Glomerular visceral epithelial cell (primary cell): ENCODE results near the gene MFAP3L.

Source experiments
- DNase-seq: peaks from one replicate; pipeline ENCODE4 v3.0.0-alpha.2; 2016; ENCODE audit errors: extremely low spot score

The MFAP3L gene

DNA sequence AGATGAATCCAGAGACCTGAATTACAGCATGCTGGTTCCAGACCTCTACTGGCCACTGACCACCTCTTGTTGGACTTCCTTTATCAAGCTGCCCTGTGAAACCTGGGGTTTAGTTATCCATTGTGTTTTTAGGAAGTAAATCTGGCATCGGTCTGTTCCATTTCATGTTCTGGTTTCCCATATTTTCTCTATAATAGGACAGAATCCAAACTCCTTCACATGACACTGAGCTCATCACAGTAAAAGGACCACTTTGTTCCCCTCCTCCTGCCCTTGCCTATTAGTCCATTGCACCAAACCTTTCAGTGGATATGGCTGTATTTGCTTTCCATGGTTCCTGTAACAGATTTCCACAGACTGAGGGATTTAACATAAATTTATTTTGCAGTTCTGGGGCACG is 4.0 kb downstream of the MFAP3L start:
- DNase-seq, result no peak

DNA sequence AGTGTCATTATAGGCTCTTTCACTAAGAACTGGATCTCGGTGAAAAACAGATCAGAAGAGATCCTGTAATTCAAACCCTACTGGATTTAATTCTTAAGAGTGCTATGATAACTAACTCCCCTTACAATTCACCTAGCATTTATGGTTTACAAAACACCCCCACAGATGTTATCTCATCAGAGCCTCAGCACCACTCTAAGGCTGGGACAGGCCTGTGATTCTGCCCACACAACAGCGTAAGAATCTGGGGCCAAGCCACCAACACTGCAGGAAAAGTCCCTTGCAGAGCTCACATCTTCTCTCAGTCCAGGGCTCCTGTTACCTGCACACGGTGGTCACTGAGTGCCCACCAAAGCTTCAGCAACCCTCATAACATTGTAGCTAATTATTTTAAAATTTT is 8.9 kb downstream of the MFAP3L start:
- no peak for DNase-seq

DNA sequence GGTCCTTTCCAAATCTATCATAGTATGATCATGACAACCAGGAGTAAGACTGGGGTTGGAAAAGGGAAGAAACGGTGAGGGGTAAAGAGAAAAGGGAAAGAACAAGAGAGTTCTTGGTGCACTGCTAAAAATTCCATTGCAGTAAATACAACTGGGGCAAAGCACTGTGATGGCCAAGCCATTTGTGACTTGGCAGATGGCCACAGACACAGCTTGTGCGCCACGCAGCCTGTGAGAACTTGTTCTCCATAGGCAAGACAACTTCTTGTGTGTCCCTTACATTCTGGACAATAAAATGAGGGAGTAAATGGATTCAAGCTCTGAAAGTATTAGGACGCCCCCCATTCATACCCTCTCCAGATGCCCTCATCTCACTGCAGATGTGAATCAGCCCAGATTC is 10.9 kb downstream of the MFAP3L start:
- DNase-seq, result no peak

DNA sequence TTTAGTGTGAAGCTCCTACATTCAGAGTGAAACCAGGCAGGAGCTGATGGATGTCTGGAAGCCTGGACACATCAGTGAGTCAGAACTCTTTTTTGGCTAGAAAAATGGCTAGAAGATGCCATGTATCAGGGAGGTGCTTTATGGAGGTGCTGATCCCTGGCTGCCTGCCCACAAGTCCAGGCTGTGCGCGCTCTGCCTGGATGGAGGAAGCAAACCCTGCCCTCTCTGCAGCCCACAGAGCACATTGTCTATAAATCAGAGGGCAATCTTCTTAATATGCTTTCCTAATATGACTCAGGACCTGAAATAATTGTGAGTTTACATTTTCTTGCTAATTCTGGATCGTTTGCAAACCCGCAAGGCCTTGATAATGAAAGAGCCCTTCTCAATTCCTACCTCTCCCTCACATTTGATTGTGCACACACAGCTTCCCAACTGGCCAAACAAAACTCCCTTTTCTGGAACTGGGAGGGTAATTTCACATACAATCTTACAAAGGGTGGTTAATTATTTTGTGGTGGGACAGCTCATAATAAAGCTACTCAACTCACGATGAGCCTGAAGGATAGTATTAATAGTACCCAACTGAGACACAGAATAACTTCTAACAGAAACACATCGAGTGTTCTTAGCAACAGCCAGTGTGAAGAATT is 11.7 kb downstream of the MFAP3L start:
- peak; percentile 11 for DNase-seq

DNA sequence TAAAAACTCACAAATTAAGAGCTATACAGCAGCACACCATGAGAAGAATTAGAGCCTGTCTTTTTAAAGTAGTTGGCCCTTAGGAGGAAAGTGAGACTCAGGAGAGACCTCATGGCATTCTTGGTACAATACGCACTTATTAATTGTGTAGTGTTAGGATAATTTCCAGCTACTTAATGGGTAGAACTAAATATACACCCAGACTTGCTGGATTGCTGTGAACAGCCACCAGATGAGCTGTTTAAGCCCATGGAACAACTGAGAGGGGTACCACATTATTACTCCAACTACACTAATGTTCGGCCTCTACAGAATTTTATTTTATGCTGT is 13.6 kb downstream of the MFAP3L start:
- no peak for DNase-seq

DNA sequence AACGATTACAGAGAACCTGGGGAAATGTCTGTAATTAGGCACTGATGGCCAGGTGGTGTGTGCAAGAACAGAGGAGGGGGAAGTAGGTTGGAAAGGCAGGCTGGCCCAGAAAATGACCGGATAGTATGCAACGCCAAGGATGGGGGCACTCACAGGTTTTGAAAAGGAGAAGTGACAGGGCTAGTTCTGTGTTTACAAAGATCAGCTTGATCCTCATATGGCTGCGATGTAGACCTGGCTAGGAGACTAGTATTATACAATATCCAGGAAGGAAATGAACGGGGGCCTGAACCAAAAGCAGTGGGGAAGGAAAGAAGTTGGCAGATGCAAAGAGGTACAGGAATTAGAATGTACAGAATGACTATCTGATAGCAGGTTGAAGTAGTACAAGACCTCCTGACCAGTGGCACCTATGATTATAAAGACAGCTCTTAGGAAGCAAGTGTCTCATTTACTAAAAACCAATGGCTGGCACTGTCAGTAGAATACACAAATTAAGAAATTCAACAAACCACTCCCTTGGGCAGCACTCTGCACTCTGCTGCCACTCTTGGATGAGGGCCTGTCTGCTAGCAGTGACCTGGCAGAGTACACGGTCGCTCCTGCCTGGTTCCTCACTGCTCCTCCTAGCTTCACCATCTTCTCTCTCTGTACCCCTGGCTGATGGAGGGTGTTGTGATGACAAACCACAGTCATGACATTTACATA is 14.1 kb downstream of the MFAP3L start:
- DNase-seq, result no peak

GRCh38 chr4:170009291-170009690 is 16.9 kb downstream of the MFAP3L start:
- DNase-seq, result no peak

DNA sequence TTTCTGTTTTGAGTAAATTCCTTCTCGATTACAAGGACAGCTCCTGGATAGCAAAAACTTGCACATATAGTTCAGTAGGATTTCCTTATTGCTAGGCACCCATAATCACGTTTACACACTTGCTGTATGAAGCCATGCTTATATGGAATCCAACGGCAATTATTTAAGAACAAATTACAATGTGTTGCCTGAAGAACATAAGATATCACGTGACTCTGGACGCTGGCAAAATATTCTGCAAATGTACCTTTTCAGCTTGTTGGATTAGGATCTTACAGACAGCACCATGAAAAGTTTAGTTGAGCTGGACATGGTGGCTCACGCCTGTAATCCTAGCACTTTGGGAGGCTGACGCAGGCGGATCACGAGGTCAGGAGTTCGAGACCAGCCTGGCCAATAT is 17.4 kb downstream of the MFAP3L start:
- no peak for DNase-seq

DNA sequence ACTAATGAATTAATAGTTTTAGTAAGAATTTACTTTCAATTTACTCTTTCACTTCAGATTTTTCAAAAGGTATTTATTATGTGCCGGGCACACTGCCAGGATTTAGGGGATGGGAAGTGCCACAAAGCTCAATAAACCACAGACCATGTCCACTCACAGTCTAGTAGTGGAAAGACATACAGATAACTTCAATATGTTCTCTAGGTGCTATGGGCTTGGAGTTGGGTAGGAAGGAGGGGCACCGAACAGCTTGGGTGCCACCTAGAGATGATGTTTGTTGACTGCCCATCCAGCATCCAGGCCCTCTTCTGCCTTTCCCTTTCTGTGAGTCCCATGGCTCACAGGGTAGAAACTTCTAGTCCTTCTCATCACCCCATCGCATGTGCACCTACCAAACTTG is 17.8 kb downstream of the MFAP3L start:
- peak; percentile 32 for DNase-seq

DNA sequence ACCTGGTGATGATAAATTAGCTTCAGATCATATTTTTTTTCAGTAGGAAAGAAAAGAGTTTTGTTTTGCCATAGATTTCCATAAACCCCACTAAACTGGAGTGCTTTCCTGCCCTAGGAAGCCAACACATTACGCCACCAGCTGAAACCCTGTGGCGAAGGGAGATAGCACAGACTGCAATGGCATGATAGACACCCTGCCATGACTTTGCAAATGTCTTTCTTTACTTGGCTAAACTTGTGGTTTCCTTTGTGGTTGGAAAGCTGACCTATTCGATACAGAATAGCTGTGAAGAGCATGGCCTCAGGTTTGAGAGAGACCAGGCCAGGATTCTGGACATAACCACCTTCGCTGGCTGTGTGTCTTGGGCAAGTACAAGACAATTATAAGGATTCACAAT is 19.1 kb downstream of the MFAP3L start:
- peak; percentile 37 for DNase-seq

- DNase-seq, result no peak
These were observed 20.7 kb downstream of the MFAP3L start for GRCh38 chr4:170005472-170005871.

DNA sequence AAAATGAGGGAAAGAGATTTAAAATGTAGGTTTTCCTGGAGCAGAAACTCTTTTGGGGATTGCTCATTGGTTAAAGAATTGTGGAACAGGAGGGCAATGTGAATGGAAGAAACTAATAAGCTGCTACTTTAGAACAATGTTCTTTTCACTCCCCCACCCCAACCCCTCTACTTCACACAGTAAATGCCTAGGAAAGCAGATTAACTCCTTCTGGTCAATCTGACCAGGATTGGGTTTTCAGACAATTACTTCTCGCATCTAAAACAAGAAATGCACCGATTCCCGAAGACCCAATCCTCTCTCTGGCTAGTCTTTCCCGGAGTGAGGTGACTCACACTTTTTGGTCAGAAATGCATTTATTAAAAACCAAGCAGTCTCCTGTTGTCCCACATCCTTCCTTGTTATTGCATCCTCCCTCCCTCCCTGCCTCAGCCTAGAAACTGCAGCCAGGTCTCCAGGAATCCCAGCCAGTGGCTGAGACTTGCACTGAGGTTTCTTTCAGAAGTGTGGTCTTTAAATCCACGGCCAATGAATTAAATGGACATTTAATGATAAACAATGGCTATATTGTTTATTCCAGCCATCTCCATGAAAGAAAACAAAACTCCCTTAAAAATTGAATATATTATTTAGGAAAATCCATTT is 21.4 kb downstream of the MFAP3L start:
- DNase-seq, result peak; percentile 22

- DNase-seq, result no peak
These were observed 22.8 kb downstream of the MFAP3L start for GRCh38 chr4:170003071-170004070.

GRCh38 chr4:170001745-170002267 is 24.4 kb downstream of the MFAP3L start:
- no peak for DNase-seq

DNA sequence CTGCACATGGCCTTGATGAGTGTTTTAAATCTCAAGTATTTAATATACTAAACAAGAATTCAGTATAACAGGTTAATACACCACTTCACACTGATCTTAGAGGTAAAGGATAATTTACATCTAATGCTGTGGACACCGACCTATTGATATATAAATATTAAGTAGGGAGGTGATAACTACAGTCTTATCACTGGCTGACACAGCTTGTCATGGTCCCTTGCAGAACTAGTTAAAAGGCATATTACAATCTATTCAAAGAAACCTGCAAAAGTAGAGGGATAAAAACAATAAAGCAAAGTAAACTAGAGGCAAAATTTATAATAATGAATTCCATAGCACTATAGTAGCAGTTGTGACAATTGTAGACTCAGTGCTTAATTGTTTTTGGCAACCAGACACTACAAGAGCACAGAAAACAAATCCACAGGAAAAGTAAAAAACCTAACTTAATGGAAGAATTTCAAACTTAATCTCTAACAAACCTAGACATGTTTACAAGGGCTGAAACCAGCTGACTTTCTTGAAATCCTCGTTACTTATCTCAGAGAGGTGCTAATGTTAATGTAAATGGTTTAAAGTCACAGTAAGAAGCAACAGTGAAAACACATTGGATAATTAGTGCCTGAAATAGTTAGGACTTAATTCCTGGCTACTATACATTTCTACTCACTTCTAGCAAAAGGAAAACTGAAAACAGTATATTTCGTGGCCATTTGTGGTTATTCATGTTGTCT is 25.0 kb downstream of the MFAP3L start:
- no peak for DNase-seq

- no peak for DNase-seq
These were observed 26.3 kb downstream of the MFAP3L start for GRCh38 chr4:169999923-170000322.

- no peak for DNase-seq
These were observed 27.2 kb downstream of the MFAP3L start for GRCh38 chr4:169998981-169999380.

DNA sequence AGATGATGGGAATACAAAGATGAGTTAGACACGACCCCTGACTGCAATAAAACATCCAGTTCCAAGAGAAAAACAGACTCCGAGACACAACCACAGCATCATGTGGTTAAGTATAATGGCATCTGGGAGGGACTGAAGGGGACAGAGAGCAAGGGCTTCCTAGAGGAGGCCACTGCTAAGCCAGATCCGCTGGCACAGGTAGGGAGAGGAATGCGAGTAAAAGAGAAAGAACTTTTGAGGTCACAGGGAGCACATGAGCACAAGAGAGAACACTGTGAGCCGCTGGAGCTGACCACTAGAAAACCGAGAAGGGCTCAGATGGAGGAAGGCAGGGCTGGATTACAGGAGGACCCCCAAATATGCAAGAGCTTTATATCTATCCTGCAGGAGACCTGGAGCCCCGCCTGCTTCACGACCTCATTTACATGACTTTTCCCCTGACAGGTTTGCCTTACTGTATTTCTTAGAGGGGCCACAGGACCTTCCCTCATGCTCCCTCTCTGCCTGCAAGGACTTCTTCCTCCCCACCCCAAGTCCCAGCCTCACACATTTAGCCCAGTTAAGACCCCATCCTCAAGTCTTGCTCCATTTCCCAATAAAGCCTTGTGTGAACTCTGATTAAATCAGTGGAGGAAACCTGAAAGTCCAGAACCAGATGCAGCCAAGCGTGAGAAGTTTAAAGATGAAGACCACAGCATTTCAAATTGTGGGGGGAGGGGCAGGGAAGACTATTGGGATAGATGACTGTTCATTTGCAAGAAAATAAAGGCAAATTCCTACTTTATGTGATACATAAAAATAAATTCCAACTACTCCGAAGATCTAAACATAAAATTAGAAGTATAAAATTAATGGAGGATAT is 29.6 kb downstream of the MFAP3L start:
- no peak for DNase-seq

GRCh38 chr4:169993531-169993930 is 32.7 kb downstream of the MFAP3L start:
- no peak for DNase-seq

DNA sequence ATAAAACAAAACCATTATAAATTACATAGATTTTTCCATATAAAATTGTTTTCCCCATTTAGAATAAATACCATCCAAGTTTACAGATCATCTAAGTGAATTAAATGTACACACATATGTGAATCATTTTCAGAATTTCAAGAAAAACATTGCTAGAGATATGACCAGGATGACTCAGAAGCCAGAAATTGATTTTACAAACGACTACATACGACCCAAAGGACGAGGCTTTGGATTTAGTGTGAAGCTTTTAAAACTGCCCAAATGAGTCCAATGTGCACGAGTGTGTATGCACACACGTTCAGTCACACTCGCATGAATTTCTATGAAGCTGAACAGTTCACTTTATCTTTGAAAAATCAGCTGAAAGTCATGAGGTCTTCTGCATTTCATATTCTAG is 37.9 kb downstream of the MFAP3L start:
- no peak for DNase-seq
